GM23248 (cell line): ENCODE measurements around the gene PADI6. TPM values are rescaled to one million over a fixed set of nuclear protein-coding genes. Genes with fewer than 3 reads are reported as not detected.

Experiments used
- DNase-seq: peaks from one replicate; pipeline ENCODE4 v3.0.0-alpha.2; 2015
- H2AFZ ChIP-seq: fragments of 200-600 bp; sonication (generic); 2 replicates; pipeline ENCODE4 v1.6.1; 2016; ENCODE audit warnings: antibody characterized with exemption
- H3F3A ChIP-seq: fragments of 200-600 bp; sonication (generic); 2 replicates; pipeline ENCODE4 v1.6.1; 2016; ENCODE audit warnings: mild to moderate bottlenecking, antibody characterized with exemption, mixed run types; ENCODE audit not compliant: insufficient read depth
- H3K27ac ChIP-seq: fragments of 200-600 bp; sonication (generic); 2 replicates; pipeline ENCODE4 v1.5.1; 2016; ENCODE audit warnings: mild to moderate bottlenecking
- H3K27me3 ChIP-seq: fragments of 200-600 bp; sonication (generic); replicated peaks from 2 replicates; pipeline ENCODE4 v1.6.1; 2016; ENCODE audit warnings: mild to moderate bottlenecking; ENCODE audit not compliant: insufficient read depth
- H3K36me3 ChIP-seq: fragments of 200-600 bp; sonication (generic); 2 replicates; pipeline ENCODE4 v1.6.1; 2016; ENCODE audit warnings: low read depth, mild to moderate bottlenecking
- H3K4me1 ChIP-seq: fragments of 200-600 bp; sonication (generic); 2 replicates; pipeline ENCODE4 v1.6.1; 2016; ENCODE audit warnings: mild to moderate bottlenecking; ENCODE audit not compliant: insufficient read depth
- H3K4me2 ChIP-seq: fragments of 200-600 bp; sonication (generic); one replicate; pipeline ENCODE4 v1.6.1; 2016; ENCODE audit warnings: mild to moderate bottlenecking; ENCODE audit not compliant: unreplicated experiment
- H3K4me3 ChIP-seq: fragments of 200-600 bp; sonication (generic); 2 replicates; pipeline ENCODE4 v1.5.1; 2016; ENCODE audit warnings: mild to moderate bottlenecking
- H3K79me2 ChIP-seq: fragments of 200-600 bp; sonication (generic); 2 replicates; pipeline ENCODE4 v1.6.1; 2016; ENCODE audit warnings: mild to moderate bottlenecking; ENCODE audit not compliant: insufficient read depth
- H3K9ac ChIP-seq: fragments of 200-600 bp; sonication (generic); 2 replicates; pipeline ENCODE4 v1.6.1; 2016; ENCODE audit warnings: mild to moderate bottlenecking
- H3K9me2 ChIP-seq: fragments of 200-600 bp; sonication (generic); 2 replicates; pipeline ENCODE4 v1.6.1; 2016; ENCODE audit warnings: mixed run types, mild to moderate bottlenecking, moderate library complexity; ENCODE audit not compliant: insufficient read depth
- H3K9me3 ChIP-seq: fragments of 200-600 bp; sonication (generic); one replicate; pipeline ENCODE4 v1.6.1; 2017; ENCODE audit warnings: low read depth
- H4K20me1 ChIP-seq: fragments of 200-600 bp; sonication (generic); 2 replicates; pipeline ENCODE4 v1.6.0; 2016; ENCODE audit not compliant: insufficient read depth
- EZH2 ChIP-seq: fragments of 200-600 bp; sonication (generic); IDR thresholded peaks from 2 replicates; pipeline ENCODE4 v1.6.1; 2018; ENCODE audit warnings: antibody characterized with exemption, mild to moderate bottlenecking; ENCODE audit not compliant: insufficient read depth, poor library complexity, severe bottlenecking
- EZH2phosphoT487 ChIP-seq: fragments of 200-600 bp; sonication (generic); IDR thresholded peaks from 2 replicates; pipeline ENCODE4 v1.6.1; 2018; ENCODE audit warnings: antibody characterized with exemption, moderate library complexity, mild to moderate bottlenecking, low read depth; ENCODE audit not compliant: insufficient read depth
- WGBS, 2 experiments: methylation state at CpG; one replicate each; pipeline ENCODE4 v1.1.6; 2015 to 2017; ENCODE audit warnings: low lambda C conversion rate in 2 of 2, low coverage in 1 of 2; ENCODE audit errors: missing lambda C conversion rate in 2 of 2; 5-methylcytosine and 5-hydroxymethylcytosine counted together
- in situ Hi-C: fragments of 300-500 bp; cut with MboI; formaldehyde crosslinking; loops from 2 replicates; pipeline ENCODE4 v1.15.0; 2020
- polyA plus RNA-seq: library from polyadenylated mRNA; unstranded; fragments of >200 nt; fragmentation: Nextera tagmentation; extraction: Ambion mirVana; gene quantifications from 2 replicates; pipeline ENCODE4 v1.2.1, GENCODE V29; 2016
- total RNA-seq: library from RNA; depleted of rRNA; stranded (reverse); fragments of >200 nt; shearing (Covaris generic); gene quantifications from 2 replicates; pipeline ENCODE4 v1.2.3, GENCODE V29; 2014

PADI6 gene
- total and polyA plus RNA-seq, 2 experiments from 2014 or later: not detected

- H3K4me3 ChIP-seq: no peak overlapping the region
- no peaks in the 10 kb centered on the region for H3K79me2 ChIP-seq
- DNase-seq: peak; percentile 18
- H3K36me3 ChIP-seq: no peaks in the 10 kb centered on the region
- peaks cover 28% of the 10 kb centered on the region for H3K27me3 ChIP-seq
- no peaks in the 10 kb centered on the region for H3K4me1 ChIP-seq
- no peak overlapping the region for H3K4me2 ChIP-seq
- H3K9me2 ChIP-seq: no peaks in the 10 kb centered on the region
- no peaks in the 10 kb centered on the region for H3F3A ChIP-seq
- in situ Hi-C loops: no loop called here
- TF ChIP-seq EZH2: no peak
- 59 to 62% methylated on average over 10 of the region's 10 CpGs for WGBS, 2 experiments
- H3K9me3 ChIP-seq: no peaks in the 10 kb centered on the region
- no peak overlapping the region for H2AFZ ChIP-seq
- H4K20me1 ChIP-seq: no peaks in the 10 kb centered on the region
- H3K9ac ChIP-seq: no peak overlapping the region
- H3K27ac ChIP-seq: no peak overlapping the region
Measured at GRCh38 chr1:17392199-17392740, 20.3 kb downstream of the PADI6 start.

DNA sequence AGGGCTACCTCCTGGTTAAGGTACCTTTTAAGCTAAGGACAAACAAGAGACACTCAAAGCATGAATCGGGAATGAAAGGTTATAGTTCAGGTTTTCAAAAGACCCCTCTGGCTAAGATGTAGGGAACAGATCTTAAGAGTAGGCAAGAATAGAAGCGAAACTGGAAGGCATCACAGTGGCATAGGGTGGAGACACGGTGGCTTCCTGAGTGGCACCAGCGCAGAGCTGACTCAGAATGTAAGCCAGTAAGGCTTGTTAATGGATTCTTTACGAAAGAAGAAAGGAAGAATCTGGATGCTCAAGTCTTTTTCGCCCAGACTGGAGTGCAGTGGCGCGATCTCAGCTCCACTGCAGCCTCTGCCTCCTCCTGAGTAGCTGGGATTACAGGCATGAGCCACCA, 21.2 kb downstream of the PADI6 start:
- no peak for DNase-seq
- Histone ChIP-seq H3K36me3 (no peaks in the 10 kb centered on the region), H3K9me3 (no peaks in the 10 kb centered on the region), H3K79me2 (no peaks in the 10 kb centered on the region), H3K9me2 (no peaks in the 10 kb centered on the region), H3K9ac (no peak overlapping the region), H3K27ac (no peak overlapping the region), H2AFZ (no peak overlapping the region), H3K27me3 (peaks cover 25% of the 10 kb centered on the region), H3K4me2 (no peak overlapping the region), H3F3A (no peaks in the 10 kb centered on the region), H4K20me1 (no peaks in the 10 kb centered on the region), H3K4me3 (no peak overlapping the region), H3K4me1 (no peaks in the 10 kb centered on the region)
- WGBS, 2 experiments: 77 to 79% methylated on average over 8 of the region's 8 CpGs
- TF ChIP-seq EZH2 (no peak), EZH2phosphoT487 (no peak)
- in situ Hi-C loops: no loop called here

- Histone ChIP-seq H3K27me3 (0 out of 2 replicates have a peak, but pooled peaks cover 10% of the 10 kb centered on the region), H4K20me1 (no peaks in the 10 kb centered on the region), H2AFZ (no peak overlapping the region), H3K36me3 (no peaks in the 10 kb centered on the region), H3F3A (no peaks in the 10 kb centered on the region), H3K79me2 (no peaks in the 10 kb centered on the region), H3K4me2 (no peak overlapping the region), H3K4me1 (no peaks in the 10 kb centered on the region), H3K9ac (no peak overlapping the region), H3K9me3 (no peaks in the 10 kb centered on the region), H3K9me2 (no peaks in the 10 kb centered on the region), H3K27ac (no peak overlapping the region), H3K4me3 (no peak overlapping the region)
- in situ Hi-C loops: no loop called here
- TF ChIP-seq EZH2: no peak
- no peak for TF ChIP-seq EZH2phosphoT487
- DNase-seq: no peak
- 52 to 62% methylated on average over 7 of the region's 7 CpGs for WGBS, 2 experiments
Measured at GRCh38 chr1:17397910-17398695, 26.1 kb downstream of the PADI6 start.

DNA sequence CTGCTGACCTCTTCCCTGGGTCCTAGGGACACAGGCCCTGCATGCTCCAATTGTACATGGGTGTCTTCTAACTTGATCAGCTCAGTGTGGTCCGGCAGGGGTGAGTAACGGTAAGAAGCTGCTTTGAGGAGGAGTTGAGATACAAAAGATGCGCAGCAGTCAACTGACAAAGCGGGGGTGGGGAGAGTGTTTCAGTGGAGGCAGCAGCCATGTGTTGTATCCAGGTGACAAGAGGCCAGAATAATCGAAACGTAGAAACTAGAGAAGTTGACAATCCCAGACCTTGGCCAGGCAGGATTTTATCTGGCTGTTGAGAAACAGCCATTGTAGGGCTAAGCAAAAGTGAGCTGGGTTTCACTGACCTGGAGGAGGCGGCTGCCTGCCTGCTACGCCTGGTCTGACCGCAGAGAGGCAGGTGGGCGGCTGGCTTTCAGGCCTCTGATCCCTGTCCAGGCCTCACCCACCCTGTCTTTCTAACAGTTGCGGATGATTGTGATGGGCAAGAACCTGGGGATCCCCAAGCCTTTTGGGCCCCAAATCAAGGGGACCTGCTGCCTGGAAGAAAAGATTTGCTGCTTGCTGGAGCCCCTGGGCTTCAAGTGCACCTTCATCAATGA, 28.8 kb downstream of the PADI6 start:
- no peaks in the 10 kb centered on the region for H3K36me3 ChIP-seq
- DNase-seq: no peak
- no peak for TF ChIP-seq EZH2phosphoT487
- no peak overlapping the region for H3K4me3 ChIP-seq
- no peak overlapping the region for H3K4me2 ChIP-seq
- H3K27me3 ChIP-seq: 0 out of 2 replicates have a peak, but pooled peaks cover 7% of the 10 kb centered on the region
- H3F3A ChIP-seq: no peaks in the 10 kb centered on the region
- no peaks in the 10 kb centered on the region for H3K9me2 ChIP-seq
- no peaks in the 10 kb centered on the region for H4K20me1 ChIP-seq
- no peaks in the 10 kb centered on the region for H3K4me1 ChIP-seq
- H3K79me2 ChIP-seq: no peaks in the 10 kb centered on the region
- H3K9ac ChIP-seq: no peak overlapping the region
- H2AFZ ChIP-seq: no peak overlapping the region
- 81 to 86% methylated on average over 11 of the region's 11 CpGs for WGBS, 2 experiments
- no peak overlapping the region for H3K27ac ChIP-seq
- no peaks in the 10 kb centered on the region for H3K9me3 ChIP-seq
- in situ Hi-C loops: no loop called here
